KMS-11 (cell line): Measurements from ENCODE around the gene RTP5.

Experiments used
- H2AFZ ChIP-seq: fragments of 200-600 bp; sonication (generic); 2 replicates; pipeline ENCODE4 v1.6.1; 2016; ENCODE audit warnings: antibody characterized with exemption, mixed run types, low read depth
- H3K27ac ChIP-seq: fragments of 200-600 bp; sonication (generic); 2 replicates; pipeline ENCODE4 v1.6.1; 2016; ENCODE audit warnings: mild to moderate bottlenecking, mixed run types
- H3K27me3 ChIP-seq: fragments of 200-600 bp; sonication (generic); 2 replicates; pipeline ENCODE4 v1.6.1; 2017; ENCODE audit warnings: mild to moderate bottlenecking, low read depth, mixed run types, moderate library complexity; ENCODE audit not compliant: insufficient read depth
- H3K36me3 ChIP-seq: fragments of 200-600 bp; sonication (generic); 2 replicates; pipeline ENCODE4 v1.6.1; 2017; ENCODE audit warnings: mild to moderate bottlenecking, mixed run types; ENCODE audit not compliant: insufficient read depth
- H3K4me1 ChIP-seq: fragments of 200-600 bp; sonication (generic); 2 replicates; pipeline ENCODE4 v1.6.1; 2016; ENCODE audit warnings: mild to moderate bottlenecking, low read depth, mixed run types; ENCODE audit not compliant: poor library complexity, severe bottlenecking
- H3K4me2 ChIP-seq: fragments of 200-600 bp; sonication (generic); 2 replicates; pipeline ENCODE4 v1.7.0; 2016; ENCODE audit warnings: mild to moderate bottlenecking, mixed run types
- H3K4me3 ChIP-seq: fragments of 200-600 bp; sonication (generic); IDR thresholded peaks from 2 replicates; pipeline ENCODE4 v1.6.1; 2017; ENCODE audit warnings: low read depth, low read length, mixed read lengths; ENCODE audit not compliant: insufficient read depth
- H3K79me2 ChIP-seq: fragments of 200-600 bp; sonication (generic); 2 replicates; pipeline ENCODE4 v1.6.1; 2016; ENCODE audit warnings: low read depth, mixed run types; ENCODE audit not compliant: insufficient read depth
- H3K9ac ChIP-seq: fragments of 200-600 bp; sonication (generic); 2 replicates; pipeline ENCODE4 v1.6.1; 2016; ENCODE audit warnings: mild to moderate bottlenecking, mixed run types
- H4K20me1 ChIP-seq: fragments of 200-600 bp; sonication (generic); 2 replicates; pipeline ENCODE4 v1.6.1; 2016; ENCODE audit warnings: mild to moderate bottlenecking, mixed run types; ENCODE audit not compliant: insufficient read depth
- CTCF ChIP-seq: fragments of 200-600 bp; sonication (generic); conservative IDR thresholded peaks from 2 replicates; pipeline ENCODE4 v1.6.1; 2017; ENCODE audit warnings: low read depth, mild to moderate bottlenecking, antibody characterized with exemption, low read length, moderate library complexity, mixed read lengths

Gene RTP5

GRCh38 chr2:241896746-241897201, 27.2 kb downstream of the RTP5 start:
- no peaks in the 10 kb centered on the region for H3K36me3 ChIP-seq
- H2AFZ ChIP-seq, result no peak overlapping the region
- no peak for TF ChIP-seq CTCF
- H3K79me2 ChIP-seq, result no peaks in the 10 kb centered on the region
- H4K20me1 ChIP-seq, result no peaks in the 10 kb centered on the region
- no peak overlapping the region for H3K4me2 ChIP-seq
- H3K27ac ChIP-seq, result no peak overlapping the region
- no peaks in the 10 kb centered on the region for H3K4me1 ChIP-seq
- no peaks in the 10 kb centered on the region for H3K27me3 ChIP-seq
- H3K4me3 ChIP-seq, result no peak overlapping the region
- no peak overlapping the region for H3K9ac ChIP-seq

- Histone ChIP-seq H3K79me2 (no peaks in the 10 kb centered on the region), H3K4me2 (no peak overlapping the region), H4K20me1 (no peaks in the 10 kb centered on the region), H3K9ac (no peak overlapping the region), H3K36me3 (no peaks in the 10 kb centered on the region), H2AFZ (no peak overlapping the region), H3K4me3 (no peak overlapping the region), H3K27ac (no peak overlapping the region), H3K27me3 (no peaks in the 10 kb centered on the region), H3K4me1 (no peaks in the 10 kb centered on the region)
- TF ChIP-seq CTCF, result no peak
Observed at GRCh38 chr2:241897231-241897916, 27.8 kb downstream of the RTP5 start.

GRCh38 chr2:241898463-241899270, 29.1 kb downstream of the RTP5 start:
- no peak overlapping the region for H3K9ac ChIP-seq
- H3K27me3 ChIP-seq, result no peaks in the 10 kb centered on the region
- no peaks in the 10 kb centered on the region for H3K79me2 ChIP-seq
- no peak overlapping the region for H3K27ac ChIP-seq
- no peaks in the 10 kb centered on the region for H3K4me1 ChIP-seq
- H3K4me3 ChIP-seq, result no peak overlapping the region
- H4K20me1 ChIP-seq, result no peaks in the 10 kb centered on the region
- no peak overlapping the region for H3K4me2 ChIP-seq
- no peaks in the 10 kb centered on the region for H3K36me3 ChIP-seq
- no peak overlapping the region for H2AFZ ChIP-seq
- no peak for TF ChIP-seq CTCF

GRCh38 chr2:241900251-241901017, 30.9 kb downstream of the RTP5 start:
- TF ChIP-seq CTCF, result no peak
- Histone ChIP-seq H3K27me3 (no peaks in the 10 kb centered on the region), H3K36me3 (no peaks in the 10 kb centered on the region), H4K20me1 (no peaks in the 10 kb centered on the region), H3K27ac (no peak overlapping the region), H2AFZ (no peak overlapping the region), H3K79me2 (no peaks in the 10 kb centered on the region), H3K4me2 (no peak overlapping the region), H3K4me1 (no peaks in the 10 kb centered on the region), H3K9ac (no peak overlapping the region), H3K4me3 (no peak overlapping the region)
